Lung (tissue), 12 donors: ENCODE results near the gene RPL39. TPM values are rescaled to one million over a fixed set of nuclear protein-coding genes. Genes with fewer than 3 reads are reported as not detected.
A peak's percentile ranks its signal among the peaks of the same experiment; 100 is the strongest.
"Not testable (repeated sequence)": the region's sequence is repeated elsewhere in the genome, so short reads cannot be mapped to it uniquely, and the experiment has no call there.

Experiments
- ATAC-seq: fragments of 200-7000 bp; cut with Tn5 transposase; one replicate; pipeline ENCODE4 v1.9.1; 2020; ENCODE audit warnings: moderate number of reproducible peaks; ENCODE audit not compliant: insufficient read depth, low FRiP score
- DNase-seq, 3 donors: peaks; one replicate each; pipeline ENCODE4 v3.0.0-alpha.2; 2013 to 2017
- H3K27ac ChIP-seq, 2 donors: one replicate each; pipeline ENCODE4 v1.5.1; 2013; ENCODE audit warnings: mild to moderate bottlenecking in 2 of 2, moderate library complexity in 2 of 2, control low read depth in 1 of 2, inconsistent platforms in 1 of 2, low read depth in 1 of 2, low read length in 1 of 2
- H3K27me3 ChIP-seq, 3 donors: one replicate each; pipeline ENCODE4 v1.5.1; 2013; ENCODE audit warnings: low read length in 2 of 3; ENCODE audit not compliant: control insufficient read depth in 3 of 3, insufficient read depth in 3 of 3
- H3K36me3 ChIP-seq, 4 donors: one replicate each; pipeline ENCODE4 v1.5.1; 2013; ENCODE audit warnings: low read length in 4 of 4, mild to moderate bottlenecking in 1 of 4, moderate library complexity in 1 of 4; ENCODE audit not compliant: control insufficient read depth in 4 of 4, insufficient read depth in 4 of 4
- H3K4me1 ChIP-seq, 5 donors: one replicate each; pipeline ENCODE4 v1.5.1; 2013; ENCODE audit warnings: low read length in 5 of 5, mild to moderate bottlenecking in 2 of 5, moderate library complexity in 1 of 5; ENCODE audit not compliant: control insufficient read depth in 5 of 5, insufficient read depth in 5 of 5
- H3K4me3 ChIP-seq: one replicate; pipeline ENCODE4 v1.5.1; 2013; ENCODE audit warnings: mild to moderate bottlenecking, control low read depth, moderate library complexity
- H3K9ac ChIP-seq, 2 donors: one replicate each; pipeline ENCODE4 v1.5.1; 2013; ENCODE audit warnings: low read length in 2 of 2, control low read depth in 1 of 2; ENCODE audit not compliant: insufficient read depth in 1 of 2
- H3K9me3 ChIP-seq, 4 donors: one replicate each; pipeline ENCODE4 v1.5.1; 2013; ENCODE audit warnings: low read length in 3 of 4, mild to moderate bottlenecking in 1 of 4, moderate library complexity in 1 of 4; ENCODE audit not compliant: control insufficient read depth in 4 of 4, insufficient read depth in 3 of 4
- CTCF ChIP-seq: IDR thresholded peaks from 2 replicates; pipeline ENCODE4 v1.5.1; 2012; ENCODE audit warnings: mild to moderate bottlenecking; ENCODE audit errors: control extremely low read depth, extremely low read depth
- WGBS, 2 donors: extraction: QIAGEN DNeasy Blood & Tissue Kit; methylation state at CpG; one replicate each; pipeline ENCODE4 v1.1.7; 2013; 5-methylcytosine and 5-hydroxymethylcytosine counted together
- polyA plus RNA-seq, 2 donors: library from polyadenylated mRNA; stranded (reverse); fragments of 200-250 nt; gene quantifications; one replicate each; pipeline ENCODE4 v1.2.1, GENCODE V29; 2013
- total RNA-seq, 2 donors: library from RNA; depleted of rRNA in 1 of 2; stranded (reverse); fragments of >200 nt in 1 of 2; gene quantifications; one replicate each; pipeline ENCODE4 v1.2.1, GENCODE V29; 2014 to 2021
- donor health status: control.
- donor health status: control.
- donor health status: Bipolar disorder and iron deficiency.
- donor health status: healthy.
- donor health status: DM: yes; HTN: yes; CAD: no.

RPL39 gene
- total and polyA plus RNA-seq, 4 donors: 662 to 10,699 (median 2,714) TPM

- DNase-seq: peak in 2 of 3 donors; percentile 35 to 42
Measured at GRCh38 chrX:119755981-119756533, 35.4 kb downstream of the RPL39 start.

GRCh38 chrX:119753639-119754257 lies 37.7 kb downstream of the RPL39 start:
- WGBS, 2 donors: 63 to 65% methylated on average over 8 of the region's 8 CpGs
- H3K9ac ChIP-seq: no peak overlapping the region
- no peak overlapping the region for H3K27ac ChIP-seq
- no peaks in the 10 kb centered on the region for H3K36me3 ChIP-seq
- DNase-seq (peak in 1 of 3 donors; percentile 36), ATAC-seq (no peak)
- no peak overlapping the region for H3K4me3 ChIP-seq
- H3K9me3 ChIP-seq: peaks cover 0 to 2% (median 0%) of the 10 kb centered on the region in 4 donors
- H3K4me1 ChIP-seq: peaks cover 0 to 4% (median 0%) of the 10 kb centered on the region in 5 donors
- H3K27me3 ChIP-seq: no peaks in the 10 kb centered on the region
- peak; percentile 3 for TF ChIP-seq CTCF

More at GRCh38 chrX:119755981-119756533, 35.4 kb downstream of the RPL39 start:
- Histone ChIP-seq H3K36me3 (no peaks in the 10 kb centered on the region), H3K4me1 (peaks cover 0 to 4% (median 0%) of the 10 kb centered on the region in 5 donors), H3K27me3 (peaks cover 0 to 4% (median 0%) of the 10 kb centered on the region in 3 donors), H3K9ac (no peak overlapping the region), H3K9me3 (peaks cover 0 to 5% (median 0%) of the 10 kb centered on the region in 4 donors), H3K4me3 (no peak overlapping the region), H3K27ac (peak overlapping the region in 1 of 2 donors; percentile 32)
- ATAC-seq: no peak
- 17 to 46% methylated on average over 7 of the region's 7 CpGs for WGBS, 2 donors
- no peak for TF ChIP-seq CTCF

GRCh38 chrX:119753001-119753400 lies 38.4 kb downstream of the RPL39 start:
- H3K4me1 ChIP-seq: peaks cover 0 to 4% (median 0%) of the 10 kb centered on the region in 5 donors
- no peak for TF ChIP-seq CTCF
- no peak for DNase-seq
- no peak for ATAC-seq
- no peak overlapping the region for H3K27ac ChIP-seq
- H3K9me3 ChIP-seq: peaks cover 0 to 2% (median 0%) of the 10 kb centered on the region in 4 donors
- 90 to 92% methylated on average over 3 of the region's 3 CpGs for WGBS, 2 donors
- H3K9ac ChIP-seq: no peak overlapping the region
- H3K36me3 ChIP-seq: no peaks in the 10 kb centered on the region
- H3K27me3 ChIP-seq: no peaks in the 10 kb centered on the region
- H3K4me3 ChIP-seq: no peak overlapping the region

- H3K9me3 ChIP-seq, ATAC-seq, H3K27ac ChIP-seq, H3K36me3 ChIP-seq, H3K9ac ChIP-seq, DNase-seq, H3K27me3 ChIP-seq, H3K4me1 ChIP-seq, H3K4me3 ChIP-seq: not testable (repeated sequence)
- WGBS, 2 donors: 92 to 100% methylated on average over 1 to 23 of the region's 27 CpGs
Measured at GRCh38 chrX:119750751-119751150, 40.7 kb downstream of the RPL39 start.

- ATAC-seq, H3K9ac ChIP-seq, H3K4me3 ChIP-seq, H3K27me3 ChIP-seq, DNase-seq, H3K36me3 ChIP-seq, H3K9me3 ChIP-seq, H3K27ac ChIP-seq, H3K4me1 ChIP-seq: not testable (repeated sequence)
- 84 to 89% methylated on average over 9 of the region's 9 CpGs for WGBS, 2 donors
Measured at GRCh38 chrX:119750131-119750530, 41.3 kb downstream of the RPL39 start.
